Measurements from ENCODE around the gene ARIH2. TPM values are rescaled to one million over a fixed set of nuclear protein-coding genes. Genes with fewer than 3 reads are reported as not detected.

Gene ARIH2
- total and polyA plus RNA-seq, 9 of the 15 experiments (the other 6 are each of a cell fraction or from before 2014, with no cell fraction given), result 27.0 to 120 (median 108) TPM

GRCh38 chr3:49021813-49022687 lies 103.4 kb downstream of the ARIH2 start, which contains the start of gene NDUFAF3:
Gene NDUFAF3 (plus strand): TSS chr3:49022121. CDS start chr3:49022145, 24 bp downstream.
- Histone ChIP-seq H3K9ac (ENCODE audit: insufficient read depth in 1 of 2, low read depth in 2 of 2, low read length in 2 of 2) (peak within 1 kb of the TSS; percentile 98 to 99), H3K9me3 (replicated peaks; ENCODE audit: control insufficient read depth, insufficient read depth, low read depth, low read length) (no peaks in the 10 kb centered on the region), H3K27me3 (ENCODE audit: control insufficient read depth in 2 of 2, insufficient read depth in 2 of 2, low read length in 2 of 2) (no peaks in the 10 kb centered on the region), H4K20me1 (replicated peaks; ENCODE audit: control insufficient read depth, insufficient read depth, low read length) (peaks cover 19% of the 10 kb centered on the region), H3K79me2 (ENCODE audit: control insufficient read depth, insufficient read depth, low read length) (peaks cover 88% of the 10 kb centered on the region), H2AFZ (ENCODE audit: low read depth, low read length) (peak within 1 kb of the TSS; percentile 72), H3K9me1 (ENCODE audit: control insufficient read depth, insufficient read depth, low read length) (peaks cover 9% of the 10 kb centered on the region), H3K4me1 (replicated peaks in 1 of 2; ENCODE audit: control insufficient read depth in 2 of 2, insufficient read depth in 2 of 2, low read length in 2 of 2) (peaks cover 14 to 67% of the 10 kb centered on the region in 2 experiments; a peak in 4 of 5 replicates), H3K36me3 (ENCODE audit: control insufficient read depth, insufficient read depth, low read length) (peaks cover 47% of the 10 kb centered on the region; the same call in 2 of the 3 replicates), H3K4me3 (peak within 1 kb of the TSS; percentile 74), H3K27ac (ENCODE audit: extremely low read depth, low read depth, low read length) (peak within 1 kb of the TSS; percentile 99), H3K4me2 (ENCODE audit: insufficient read depth, low read length) (peak within 1 kb of the TSS; percentile 92)
- peak; percentile 76 for ATAC-seq
- peak; percentile 74 to 91 (median 77) for DNase-seq (ENCODE audit: extremely low read depth in 1 of 4, low spot score in 3 of 4)
- 2% methylated on average over 37 of the region's 83 CpGs for WGBS (ENCODE audit: insufficient coverage, low coverage, missing lambda C conversion rate)
- ChIA-PET POLR2A (interaction anchor here (0.6 to 8.4 kb wide), 13 partner anchors 7 to 463 kb away, joined by 3 to 104 read pairs (median 3); partner anchors contain the start of genes ARIH2, QRICH1 and WDR6), CTCF (ENCODE audit: low intra/inter-chr PET ratio) (no interaction called here)
- intact Hi-C loops (cut with micrococcal nuclease), result loop anchor here (10.0 kb wide), 1 partner anchor 143 kb away; the partner anchor contains the start of gene CCDC71
- TSS peak; percentile 47 for BruUV-seq (replicated peaks)
- no peak for FAIRE-seq
- in situ Hi-C loops (cut with MboI), result no loop called here
- no peak for TF ChIP-seq SRSF7 (optimal IDR thresholded peaks at IDR 0.05; ENCODE audit: low read depth, low read length)
- TF ChIP-seq ZBTB12 (CRISPR knock-in tag; IDR thresholded peaks at IDR 0.05), result peak; percentile 33; the same call in 1 of the 2 replicates
- no peak for TF ChIP-seq MCM5 (IDR thresholded peaks at IDR 0.05; ENCODE audit: low read depth)
- TF ChIP-seq SP1 (CRISPR knock-in tag; IDR thresholded peaks at IDR 0.05), result peak; percentile 23; the same call in 1 of the 2 replicates
- no peak for TF ChIP-seq NKRF (IDR thresholded peaks at IDR 0.05; ENCODE audit: borderline replicate concordance)
- no peak for TF ChIP-seq TEAD2 (tag; IDR thresholded peaks at IDR 0.05)
- no peak for TF ChIP-seq NELFE (IDR thresholded peaks at IDR 0.05; ENCODE audit: insufficient read depth, insufficient read length)
- peak; percentile 51; the same call in 1 of the 2 replicates for TF ChIP-seq CREB3L1 (IDR thresholded peaks at IDR 0.05; ENCODE audit: borderline replicate concordance, low read depth)
- no peak; the same call in 1 of the 2 replicates for TF ChIP-seq ZNF740 (CRISPR knock-in tag; IDR thresholded peaks at IDR 0.05)
- no peak for TF ChIP-seq ZNF740 (tag; IDR thresholded peaks at IDR 0.05)
- TF ChIP-seq TEAD1 (CRISPR knock-in tag; IDR thresholded peaks at IDR 0.05), result peak in 1 of 2 experiments; percentile 78; a peak in 2 of 4 replicates
- 0 out of 2 replicates have a peak, but pooled peaks have one; percentile 3 for TF ChIP-seq MTA1 (IDR thresholded peaks at IDR 0.05; ENCODE audit: borderline replicate concordance)
- no peak for TF ChIP-seq ZSCAN32 (CRISPR knock-in tag; IDR thresholded peaks at IDR 0.05)
- no peak for TF ChIP-seq MLX (CRISPR knock-in tag; conservative IDR thresholded peaks at IDR 0.05)
